GM18511 (cell line): ENCODE data around the gene HAT1.
"Not testable (repeated sequence)": the region's sequence is repeated elsewhere in the genome, so short reads cannot be mapped to it uniquely, and the experiment has no call there.

Experiments
- ATAC-seq: cut with Tn5 transposase; IDR thresholded peaks from one replicate; pipeline ENCODE4 v1.9.1; 2021; ENCODE audit warnings: mild to moderate bottlenecking, moderate library complexity; ENCODE audit not compliant: unreplicated experiment

The HAT1 gene

DNA sequence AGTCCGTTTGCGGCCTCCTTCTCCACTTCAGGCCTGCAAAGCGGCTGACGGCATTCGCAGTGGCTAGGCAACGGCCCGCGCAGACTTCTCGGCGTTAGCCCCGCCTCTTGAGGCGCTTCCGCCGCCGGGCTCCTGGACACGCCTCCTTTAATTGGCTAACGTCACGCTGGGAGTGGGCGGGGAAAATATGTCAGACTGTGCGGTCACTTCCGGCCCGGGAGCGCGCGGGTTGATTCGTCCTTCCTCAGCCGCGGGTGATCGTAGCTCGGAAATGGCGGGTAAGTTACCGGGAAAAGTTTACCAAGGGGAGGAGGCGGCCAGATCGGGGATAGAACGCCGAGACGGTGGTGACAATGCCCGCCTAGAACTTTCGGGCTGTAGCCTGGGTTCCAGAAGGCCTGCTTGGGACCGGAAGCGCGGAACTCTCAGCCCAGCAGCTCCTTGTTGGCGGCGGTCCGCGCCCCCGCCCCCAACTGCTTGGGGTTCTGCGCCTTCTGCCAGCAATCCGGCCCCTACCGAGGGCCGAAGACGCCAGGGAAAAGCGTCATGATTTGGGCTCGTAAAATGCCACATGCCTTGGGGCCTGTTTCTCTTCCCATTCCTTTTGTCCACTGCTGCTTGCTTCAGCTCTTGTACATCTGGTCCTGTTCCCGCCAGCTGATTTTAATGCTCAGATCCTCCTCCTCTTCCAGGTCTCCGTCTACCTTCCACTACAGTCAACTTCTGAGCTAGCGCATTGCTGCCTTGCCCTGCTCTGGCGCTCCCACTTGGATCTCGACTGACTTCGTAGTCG lies at the start of gene HAT1:
HAT1 (plus strand) TSS at position 232 of the 793 bp plus-strand sequence; CDS start at position 272, 40 bp downstream.
- ATAC-seq: peak; percentile 98

DNA sequence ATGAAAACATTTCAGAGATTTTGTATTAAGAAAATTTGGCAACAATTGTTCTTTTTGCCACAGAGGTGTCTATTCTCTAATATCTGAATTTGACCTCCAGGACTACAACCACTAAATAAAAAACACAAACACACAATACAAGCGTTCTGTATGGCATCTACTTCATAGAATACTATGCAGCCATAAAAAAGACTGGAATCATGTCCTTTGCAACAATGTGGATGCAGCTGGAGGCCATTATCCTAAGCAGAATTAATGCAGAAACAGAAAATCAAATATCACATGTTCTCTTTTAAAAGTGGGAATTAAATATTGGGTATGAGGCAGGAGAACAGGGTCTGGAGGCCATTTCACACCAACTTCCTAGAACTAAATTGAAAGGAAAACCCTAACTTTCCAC lies 47.7 kb upstream of the HAT1 start:
- ATAC-seq: no peak

- no peak for ATAC-seq
Observed at GRCh38 chr2:171874963-171875362, 47.3 kb upstream of the HAT1 start.

DNA sequence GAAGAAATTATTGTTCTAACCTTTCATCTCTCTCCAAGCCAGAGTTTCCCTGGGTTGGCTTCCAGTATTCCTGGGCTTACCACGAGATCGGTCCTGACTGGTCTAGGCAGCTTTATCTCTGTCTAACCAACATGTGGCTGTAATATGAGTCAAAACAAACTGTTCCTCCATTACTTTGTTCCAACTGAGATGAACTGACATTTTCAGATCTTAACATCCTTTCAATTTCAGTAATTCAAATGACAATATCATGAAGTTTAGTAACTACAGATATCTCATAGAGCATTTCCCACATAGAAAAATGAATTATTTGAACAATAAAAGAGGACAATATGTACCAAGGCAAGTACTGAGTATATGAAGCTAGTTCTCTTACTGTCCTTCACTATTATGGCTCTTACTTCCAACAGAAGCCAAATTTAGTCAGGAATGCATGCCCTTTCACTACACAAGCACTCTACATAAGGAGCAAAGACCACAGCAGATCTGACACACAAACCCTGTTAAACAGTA lies 43.7 kb upstream of the HAT1 start:
- peak; percentile 61 for ATAC-seq

DNA sequence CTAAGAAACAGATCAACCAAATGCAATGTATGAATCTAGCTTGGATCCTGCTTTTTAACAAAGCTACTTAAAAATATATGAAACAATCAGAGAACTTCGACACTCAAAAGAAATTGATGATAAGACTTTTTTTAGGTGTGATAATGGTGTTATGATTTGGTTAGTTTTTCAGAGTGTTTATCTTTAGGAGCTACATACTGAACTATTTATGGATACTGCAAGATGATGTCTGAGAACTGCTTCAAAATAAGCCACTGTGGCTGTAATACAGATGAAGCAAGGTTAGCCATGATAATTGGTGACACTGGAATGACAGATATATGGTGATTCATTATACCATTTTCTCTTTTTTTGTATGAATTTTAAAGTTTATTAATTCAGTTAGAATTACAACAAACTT lies 42.4 kb upstream of the HAT1 start:
- no peak for ATAC-seq

GRCh38 chr2:171880774-171881173 lies 41.5 kb upstream of the HAT1 start:
- no peak for ATAC-seq

- no peak for ATAC-seq
Observed at GRCh38 chr2:171882089-171882769, 40.0 kb upstream of the HAT1 start.

- ATAC-seq: no peak
Observed at GRCh38 chr2:171883275-171883893, 38.9 kb upstream of the HAT1 start.

GRCh38 chr2:171889333-171889732 lies 32.9 kb upstream of the HAT1 start:
- no peak for ATAC-seq

DNA sequence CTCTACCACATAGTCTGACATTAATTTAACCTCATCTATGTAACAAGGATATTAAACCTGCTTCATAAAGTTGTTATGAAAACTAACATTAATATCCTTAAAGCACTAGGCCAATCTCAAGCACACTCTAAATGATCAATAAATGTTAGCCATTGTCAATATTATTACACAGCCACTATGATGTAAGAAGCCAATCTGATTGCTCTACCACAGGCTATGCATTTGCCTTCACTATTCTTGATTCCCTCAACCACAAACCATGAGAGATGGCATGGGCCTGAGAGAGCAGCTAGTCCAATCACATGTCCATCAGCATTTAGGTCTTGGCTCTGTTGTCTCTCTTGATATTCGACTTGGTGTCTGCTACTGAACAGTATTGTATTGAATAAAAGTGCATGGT lies 32.5 kb upstream of the HAT1 start:
- ATAC-seq: no peak

DNA sequence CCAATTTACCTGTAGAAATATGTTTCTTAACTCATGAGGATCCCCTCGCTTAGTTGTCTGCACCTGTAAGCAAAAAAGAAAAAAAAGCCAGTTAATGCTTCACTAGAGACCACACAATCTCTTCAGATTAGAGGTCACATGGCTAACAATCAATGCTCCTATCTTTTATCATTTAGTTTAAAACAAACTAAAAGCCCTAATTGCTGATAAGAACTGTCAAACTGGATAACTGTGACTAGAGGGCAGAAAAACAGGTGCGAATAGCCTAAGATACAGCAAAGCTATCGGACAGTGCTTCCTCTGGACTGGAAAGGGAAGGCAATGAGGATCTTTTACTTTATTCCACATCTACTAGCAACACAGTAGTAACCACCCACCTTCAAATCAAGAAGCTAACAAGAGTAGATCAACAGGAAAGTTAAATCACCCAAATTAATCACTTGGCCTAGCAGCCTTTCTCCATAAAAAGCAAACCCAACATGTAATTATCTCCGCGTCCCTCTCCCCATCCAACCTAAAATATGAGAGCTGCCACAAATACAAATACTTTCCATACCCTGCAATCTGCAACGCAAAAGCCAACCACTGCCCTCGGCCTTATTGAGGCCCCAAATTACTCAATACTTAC lies 29.0 kb upstream of the HAT1 start:
- ATAC-seq: no peak

- ATAC-seq: peak; percentile 93
Observed at GRCh38 chr2:171893824-171894611, 28.2 kb upstream of the HAT1 start, which contains the start of gene SLC25A12. TSS of gene SLC25A12 (minus strand) at chr2:171894244. CDS start at chr2:171894214, 30 bp downstream.

DNA sequence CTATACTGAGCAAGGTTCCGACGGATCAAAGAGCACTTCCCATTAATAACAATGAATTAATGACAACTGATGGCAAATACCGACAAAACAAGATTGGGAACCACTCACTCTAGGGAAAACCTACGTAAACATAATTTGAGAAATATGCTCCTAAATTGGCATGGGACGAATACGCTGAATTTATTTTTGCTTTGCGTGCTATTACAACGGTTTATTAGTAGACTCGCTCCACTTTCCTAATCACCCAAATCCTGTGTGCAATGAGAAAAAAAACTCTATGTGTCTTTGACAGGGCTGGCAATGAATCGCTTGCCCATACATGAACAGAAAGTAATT lies 27.7 kb upstream of the HAT1 start:
- no peak for ATAC-seq

GRCh38 chr2:171895786-171896185 lies 26.5 kb upstream of the HAT1 start:
- no peak for ATAC-seq

DNA sequence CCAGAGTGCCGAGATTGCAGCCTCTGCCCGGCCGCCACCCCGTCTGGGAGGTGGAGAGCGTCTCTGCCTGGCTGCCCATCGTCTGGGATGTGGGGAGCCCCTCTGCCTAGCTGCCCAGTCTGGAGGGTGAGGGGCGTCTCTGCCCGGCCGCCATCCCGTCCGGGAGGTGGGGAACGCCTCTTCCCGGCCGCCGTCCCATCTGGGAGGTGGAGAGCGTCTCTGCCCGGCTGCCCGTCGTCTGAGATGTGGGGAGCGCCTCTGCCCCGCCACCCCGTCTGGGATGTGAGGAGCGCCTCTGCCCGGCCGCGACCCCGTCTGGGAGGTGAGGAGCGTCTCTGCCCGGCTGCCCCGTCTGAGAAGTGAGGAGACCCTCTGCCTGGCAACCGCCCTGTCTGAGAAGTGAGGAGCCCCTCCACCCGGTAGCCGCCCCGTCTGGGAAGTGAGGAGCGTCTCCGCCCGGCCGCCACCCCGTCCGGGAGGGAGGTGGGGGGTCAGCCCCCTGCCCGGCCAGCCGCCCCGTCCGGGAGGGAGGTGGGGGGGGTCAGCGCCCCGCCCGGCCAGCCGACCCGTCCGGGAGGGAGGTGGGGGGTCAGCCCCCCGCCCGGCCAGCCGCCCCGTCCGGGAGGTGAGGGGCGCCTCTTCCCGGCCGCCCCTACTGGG lies 22.5 kb upstream of the HAT1 start:
- not testable (repeated sequence) for ATAC-seq

DNA sequence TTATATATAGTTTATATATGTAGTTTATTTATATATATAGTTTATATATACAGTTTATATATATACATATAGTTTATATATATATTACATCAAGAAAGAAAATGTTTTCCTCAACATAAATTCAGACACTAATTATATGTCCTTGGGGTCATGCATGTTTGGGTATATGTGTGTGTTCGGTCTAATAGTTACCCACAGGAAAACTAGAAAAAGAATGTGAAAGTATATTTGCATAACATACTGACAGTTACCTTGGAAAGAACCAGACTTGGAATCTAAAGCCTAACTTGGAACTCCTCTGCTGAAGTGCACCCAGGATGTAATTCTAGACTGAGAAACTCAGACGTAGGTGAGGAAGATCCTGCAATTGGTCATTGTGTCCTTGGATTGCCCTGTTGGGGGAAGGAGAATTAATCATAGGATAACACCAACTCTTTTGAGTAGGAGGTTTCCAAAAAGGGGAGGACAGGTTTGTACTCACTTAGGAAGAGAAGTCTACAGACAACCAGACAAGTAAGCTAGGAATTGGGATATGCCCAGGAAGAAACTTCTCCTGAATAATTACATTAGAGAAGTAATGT lies 19.3 kb upstream of the HAT1 start:
- ATAC-seq: no peak

- no peak for ATAC-seq
Observed at GRCh38 chr2:171908235-171908634, 14.0 kb upstream of the HAT1 start.

GRCh38 chr2:171909266-171909665 lies 13.0 kb upstream of the HAT1 start:
- ATAC-seq: no peak

GRCh38 chr2:171910494-171910893 lies 11.8 kb upstream of the HAT1 start:
- ATAC-seq: no peak

DNA sequence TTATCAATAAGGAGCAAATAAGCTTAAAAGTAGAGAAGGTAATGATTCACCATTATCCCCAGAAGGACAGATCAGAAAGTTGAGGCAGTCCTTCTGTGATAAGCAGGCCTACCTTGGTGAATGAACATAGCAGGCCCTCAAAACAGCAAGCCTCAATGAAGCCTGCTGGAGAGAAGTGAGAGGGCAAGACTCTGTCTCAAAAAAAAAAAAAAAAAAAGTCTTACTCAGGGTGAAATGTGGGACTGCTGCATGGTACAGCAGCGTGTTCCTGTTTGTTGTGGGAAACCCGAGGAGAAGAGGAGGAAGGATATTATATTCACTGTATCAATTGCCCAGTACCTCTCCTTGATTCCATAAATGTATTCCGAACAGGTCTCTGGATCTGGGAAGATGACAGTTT lies 8.7 kb upstream of the HAT1 start:
- no peak for ATAC-seq
